HG02571 (cell line): Measurements from ENCODE around the gene CDH13.

Experiments
- ATAC-seq: cut with Tn5 transposase; IDR thresholded peaks from one replicate; pipeline ENCODE4 v1.9.1; 2021; ENCODE audit warnings: mild to moderate bottlenecking, moderate library complexity; ENCODE audit not compliant: unreplicated experiment

The CDH13 gene

DNA sequence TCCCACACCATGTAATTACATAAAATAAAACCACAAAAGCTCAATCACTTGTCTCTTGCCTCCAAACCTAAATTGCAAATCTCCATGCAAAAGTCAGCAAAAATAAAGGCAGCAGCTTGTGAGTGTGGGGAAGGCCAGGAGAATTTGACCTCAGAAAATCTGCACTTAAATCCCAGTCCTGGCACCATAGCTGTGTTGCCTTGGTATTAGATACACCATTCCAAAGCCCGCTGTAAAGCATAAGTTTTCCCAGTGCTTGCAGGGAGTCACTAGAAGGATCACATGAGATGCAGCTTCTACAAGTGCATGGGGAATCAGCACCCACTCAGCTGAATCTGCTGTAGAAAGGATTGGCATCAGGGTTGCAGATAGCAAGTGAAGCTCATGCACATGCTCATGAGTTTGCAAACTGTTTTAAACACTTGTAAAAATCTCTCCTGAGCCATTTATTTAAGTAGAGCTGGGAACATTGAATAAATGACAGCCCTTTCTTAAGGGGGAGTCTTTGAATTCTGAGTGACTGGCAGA lies 686.0 kb downstream of the CDH13 start:
- no peak for ATAC-seq

DNA sequence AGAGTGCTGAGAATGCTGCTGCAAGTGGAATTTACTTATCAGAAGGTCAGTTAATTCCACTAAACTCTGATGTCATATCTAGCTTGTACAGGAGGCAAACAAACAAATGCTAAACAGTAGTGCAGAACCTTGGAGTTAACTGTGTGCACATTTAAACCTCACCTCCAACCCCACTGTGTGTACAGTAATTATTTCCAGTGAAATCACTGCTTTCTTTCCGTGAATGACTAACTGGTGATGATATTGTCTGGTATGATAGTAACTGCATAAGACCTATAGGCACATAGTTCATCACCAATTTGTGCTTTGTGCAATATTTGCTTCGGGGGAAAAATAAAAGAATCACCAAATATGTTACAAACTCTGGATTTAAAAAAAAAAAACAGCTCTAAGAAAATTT lies 688.5 kb downstream of the CDH13 start:
- no peak for ATAC-seq

DNA sequence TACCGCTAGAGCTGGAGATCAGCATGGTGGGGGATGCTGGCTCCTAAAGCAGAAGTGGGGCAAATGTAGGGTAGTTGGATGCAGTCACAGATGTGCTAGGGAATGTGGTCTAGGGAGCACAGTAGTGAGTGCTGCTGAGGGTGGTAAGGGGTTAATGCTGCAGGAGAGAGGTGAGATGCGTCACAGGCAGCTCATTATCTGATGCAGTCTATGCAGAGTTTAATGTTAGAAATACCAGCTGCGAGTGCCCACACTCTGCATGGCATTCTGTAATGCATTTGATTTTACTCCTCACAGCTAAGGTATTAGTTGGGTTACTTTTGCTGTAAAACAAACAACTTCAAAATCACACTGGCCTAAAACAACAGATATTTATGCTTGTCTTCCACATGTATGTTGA lies 689.7 kb downstream of the CDH13 start:
- ATAC-seq: no peak

DNA sequence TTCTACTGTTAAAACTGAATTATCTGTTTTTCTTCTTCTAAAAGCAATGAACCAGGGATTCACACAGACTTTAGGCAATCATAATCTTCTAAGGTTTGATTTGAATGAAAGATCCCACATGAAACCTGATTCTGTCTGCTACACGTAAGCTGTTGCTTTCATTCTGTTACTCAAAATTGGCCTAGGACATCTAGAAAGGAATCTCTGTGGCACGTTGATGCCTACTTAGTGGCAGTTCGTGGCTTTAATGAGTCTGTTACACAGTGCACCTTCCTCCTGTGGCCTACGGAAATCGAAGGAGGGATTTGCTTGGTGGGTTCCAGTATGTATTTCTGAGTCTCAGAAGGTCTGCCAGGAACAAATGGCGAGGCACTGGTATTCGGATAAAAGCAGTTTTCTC lies 691.6 kb downstream of the CDH13 start:
- no peak for ATAC-seq

DNA sequence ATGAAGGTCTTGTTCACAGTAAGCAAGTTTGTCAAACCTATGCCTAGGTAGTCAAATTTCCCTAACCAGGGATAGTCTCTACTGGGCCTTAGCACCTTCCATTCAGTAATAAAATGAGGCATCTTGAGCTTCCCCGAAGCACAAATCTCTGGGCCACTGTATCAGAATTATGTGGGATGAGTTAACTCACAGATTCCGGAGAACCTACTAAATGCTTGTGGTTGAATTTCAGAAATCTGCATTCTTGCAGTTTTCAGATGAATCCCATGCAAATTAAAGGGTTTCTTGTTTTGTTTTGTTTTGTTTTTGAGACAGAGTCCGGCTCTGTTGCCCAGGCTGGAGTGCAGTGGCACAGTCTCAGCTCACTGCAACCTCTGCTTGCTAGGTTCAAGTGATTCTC lies 702.2 kb downstream of the CDH13 start:
- ATAC-seq: no peak

DNA sequence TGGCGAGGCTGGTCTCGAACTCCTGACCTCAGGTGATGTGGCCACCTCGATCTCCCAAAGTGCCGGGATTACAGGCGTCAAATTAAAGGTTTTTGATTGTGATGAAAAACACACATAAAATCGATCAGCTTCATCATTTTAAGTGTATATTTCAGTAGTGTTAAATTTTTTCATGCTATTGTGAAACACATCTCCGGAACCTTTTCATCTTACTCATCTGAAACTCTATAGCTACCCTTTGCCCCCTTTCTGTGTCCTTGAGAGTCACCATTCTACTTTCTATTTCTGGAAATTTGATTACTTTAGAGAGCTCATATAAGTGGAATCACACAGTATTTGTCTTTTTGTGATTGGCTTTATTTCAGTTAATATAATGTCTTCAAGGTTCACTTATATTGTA lies 702.7 kb downstream of the CDH13 start:
- ATAC-seq: no peak

DNA sequence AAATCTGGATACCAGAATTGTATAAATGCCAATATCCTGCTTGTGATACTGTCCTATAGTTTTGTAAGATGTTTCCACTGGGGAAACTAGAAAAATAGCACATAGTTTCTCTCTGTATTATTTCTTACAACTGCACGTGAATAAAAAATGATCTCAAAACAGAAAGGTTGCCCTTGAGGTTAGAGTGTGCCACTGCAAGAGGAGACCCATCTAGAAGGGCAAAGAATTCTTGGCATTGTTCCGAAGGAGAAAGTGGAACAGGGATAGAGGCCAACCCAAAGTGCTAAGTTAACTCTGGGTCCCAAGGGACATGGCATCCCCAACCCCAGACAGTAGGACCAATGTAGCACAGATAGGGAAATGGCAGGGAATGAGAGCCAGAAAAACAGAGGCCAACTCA lies 703.5 kb downstream of the CDH13 start:
- no peak for ATAC-seq

DNA sequence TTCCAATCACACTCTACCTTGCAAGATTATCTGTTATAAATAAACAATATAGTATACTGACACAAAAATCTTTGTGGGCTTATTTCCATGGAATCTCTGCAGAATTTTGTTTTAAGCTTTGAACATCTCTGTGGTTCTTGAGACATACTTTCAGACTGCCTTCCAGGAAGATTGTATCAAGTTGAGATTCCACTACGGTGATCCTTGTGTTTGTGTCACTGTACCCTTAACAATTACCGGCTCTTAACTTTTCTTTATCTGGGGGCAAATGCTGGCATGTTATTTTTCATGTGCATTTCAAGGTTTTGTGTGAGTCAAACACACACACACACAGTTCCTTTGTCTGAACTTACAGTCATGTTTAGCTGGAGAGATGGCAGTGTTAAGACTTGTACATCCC lies 708.3 kb downstream of the CDH13 start:
- no peak for ATAC-seq

DNA sequence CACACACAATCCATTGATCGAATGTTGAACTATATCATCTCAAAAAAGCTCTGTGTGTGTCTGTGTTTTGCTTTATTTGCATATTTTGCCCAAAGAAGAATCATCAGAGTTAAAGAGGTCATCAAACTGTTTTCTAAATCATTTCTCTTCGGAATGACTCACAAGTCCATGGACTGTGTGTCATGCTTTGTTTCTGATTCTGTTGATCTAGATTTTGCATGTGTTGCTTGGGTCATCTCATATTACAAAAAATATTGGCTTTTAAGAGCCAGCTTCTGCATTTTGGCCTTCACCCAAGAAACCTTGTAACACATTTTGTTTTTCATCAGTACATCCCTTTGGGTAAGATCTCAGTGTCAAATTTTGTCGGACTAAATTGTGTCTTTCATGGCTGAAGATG lies 709.8 kb downstream of the CDH13 start:
- ATAC-seq: no peak

DNA sequence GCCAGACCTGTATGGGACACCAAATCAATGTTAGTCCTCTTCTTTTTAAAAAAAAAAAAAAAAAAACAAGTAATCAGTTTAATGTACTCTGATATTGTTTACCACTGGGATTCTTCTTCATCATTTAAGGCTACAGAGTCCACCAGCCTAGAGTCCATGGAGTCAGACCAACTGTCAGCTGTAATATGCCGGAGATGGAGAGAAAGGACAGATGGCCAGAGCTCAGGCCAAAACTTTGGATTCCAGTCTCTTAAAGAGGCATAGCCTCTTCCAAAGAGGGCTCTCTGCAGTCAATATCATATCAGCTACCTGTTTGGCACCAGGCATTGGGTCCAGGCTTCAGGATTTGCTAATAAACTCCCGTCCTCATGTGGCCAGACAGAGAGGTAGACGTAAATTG lies 711.4 kb downstream of the CDH13 start:
- ATAC-seq: no peak

DNA sequence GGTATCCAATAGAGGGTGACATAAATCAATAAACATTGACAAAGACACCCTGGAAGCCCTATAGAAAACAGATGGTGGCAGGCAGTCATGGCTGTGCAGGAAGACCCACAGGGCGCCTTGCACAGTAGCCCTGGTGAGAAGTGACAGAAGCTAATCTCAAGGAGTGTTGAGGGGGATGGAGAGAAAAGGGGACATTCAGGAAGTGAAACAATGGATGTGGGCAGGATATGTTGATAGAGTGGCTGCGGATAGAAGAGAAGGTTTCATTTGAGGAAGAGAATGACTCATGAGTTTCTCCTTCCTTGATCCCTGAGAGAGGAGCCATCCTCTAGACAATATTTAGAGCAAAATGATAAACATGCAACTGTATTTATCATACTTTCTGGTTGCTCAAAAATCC lies 712.2 kb downstream of the CDH13 start:
- ATAC-seq: no peak

DNA sequence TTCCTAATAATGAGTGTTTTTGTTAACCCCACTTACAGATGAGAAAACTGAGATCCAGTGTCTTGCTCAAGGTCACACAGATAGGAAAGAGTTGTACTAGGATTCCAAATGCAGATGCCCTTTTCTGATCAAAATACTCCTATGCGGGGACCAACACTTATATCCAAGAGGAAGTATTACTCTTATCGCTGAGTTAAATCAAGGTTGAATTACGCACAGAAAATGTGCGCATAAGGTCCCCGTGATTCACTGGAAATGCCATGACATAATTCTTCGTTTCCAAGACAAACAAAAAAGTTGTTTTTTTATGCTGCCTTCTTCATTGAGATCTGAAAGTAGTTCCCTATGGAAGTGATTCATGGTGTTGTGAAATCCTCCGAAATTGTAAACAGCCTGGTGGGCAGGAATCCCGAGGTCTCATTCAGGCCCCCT lies 717.2 kb downstream of the CDH13 start:
- no peak for ATAC-seq

DNA sequence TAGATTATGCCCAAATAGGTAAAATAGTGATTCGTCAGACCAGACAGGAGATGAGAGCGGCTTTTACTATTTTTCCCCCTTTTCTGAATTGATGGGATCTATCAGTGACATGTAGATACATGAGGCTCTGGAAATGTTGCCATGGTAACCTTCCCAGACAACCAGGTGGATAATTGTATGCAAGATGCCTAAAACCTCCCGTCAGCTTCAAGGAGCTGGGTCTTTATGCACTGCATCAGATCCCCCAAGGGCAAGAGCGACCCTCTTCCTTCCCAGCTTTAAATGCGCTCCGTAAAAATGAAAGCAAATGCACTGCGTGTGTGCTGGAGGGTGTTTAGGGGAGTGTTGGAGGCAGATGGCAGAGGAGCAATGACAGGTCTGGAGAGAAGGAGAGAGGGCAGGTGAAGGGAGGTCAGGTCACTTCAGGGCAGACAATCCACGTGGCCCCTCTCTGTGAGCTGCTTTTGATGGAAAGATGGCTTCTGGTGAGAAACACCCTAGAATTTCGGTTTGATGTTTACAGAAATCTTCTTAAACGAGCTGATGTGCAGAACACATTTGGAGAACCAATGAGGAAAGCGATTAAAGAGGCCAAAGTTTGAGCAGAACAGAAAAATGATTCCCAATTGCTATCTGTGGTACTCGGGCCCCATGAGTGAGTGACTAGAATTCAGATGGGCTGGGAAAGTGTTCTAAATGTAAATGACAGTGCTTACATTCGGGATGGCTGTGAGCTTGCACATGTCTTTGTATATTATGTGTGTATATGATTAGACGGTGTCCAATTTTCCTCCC lies 719.3 kb downstream of the CDH13 start:
- no peak for ATAC-seq

DNA sequence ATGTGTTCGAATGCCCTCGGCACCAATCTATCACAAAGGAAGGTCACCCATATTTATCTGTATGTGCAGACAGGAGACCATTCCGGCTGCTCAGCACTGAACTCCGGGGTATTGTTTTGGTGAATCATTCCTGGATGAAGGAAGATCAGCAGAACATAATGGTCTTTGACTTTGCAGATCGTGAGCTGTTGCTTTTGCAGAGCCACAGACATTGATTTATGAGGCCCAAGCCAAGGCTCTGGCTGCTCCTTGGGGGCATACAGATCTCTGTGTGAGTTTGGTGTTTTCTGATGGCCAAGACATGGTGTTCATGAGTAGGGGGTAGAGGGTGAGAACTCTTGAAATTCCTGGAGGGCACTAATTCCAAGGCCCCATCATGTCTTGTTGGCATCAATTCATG lies 722.2 kb downstream of the CDH13 start:
- no peak for ATAC-seq

DNA sequence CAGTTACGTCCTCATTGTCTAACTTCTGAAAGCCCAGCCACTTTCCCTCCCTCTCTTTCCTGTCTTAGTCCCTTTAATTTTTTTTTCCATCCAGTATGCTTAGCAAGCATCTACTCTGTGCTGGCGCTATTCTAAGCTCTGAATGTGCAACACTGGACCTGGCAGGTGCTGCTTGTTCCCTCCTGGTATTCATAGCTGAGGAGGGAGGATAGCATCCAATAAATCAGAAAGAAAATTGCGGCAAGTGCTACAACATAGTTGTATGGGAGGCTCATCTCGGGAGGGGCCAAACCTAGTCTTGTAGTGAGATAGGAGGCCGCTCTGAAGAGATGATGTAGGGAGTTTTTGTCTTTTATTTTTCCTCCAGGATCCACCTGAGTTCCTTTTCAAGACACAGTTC lies 723.7 kb downstream of the CDH13 start:
- no peak for ATAC-seq

DNA sequence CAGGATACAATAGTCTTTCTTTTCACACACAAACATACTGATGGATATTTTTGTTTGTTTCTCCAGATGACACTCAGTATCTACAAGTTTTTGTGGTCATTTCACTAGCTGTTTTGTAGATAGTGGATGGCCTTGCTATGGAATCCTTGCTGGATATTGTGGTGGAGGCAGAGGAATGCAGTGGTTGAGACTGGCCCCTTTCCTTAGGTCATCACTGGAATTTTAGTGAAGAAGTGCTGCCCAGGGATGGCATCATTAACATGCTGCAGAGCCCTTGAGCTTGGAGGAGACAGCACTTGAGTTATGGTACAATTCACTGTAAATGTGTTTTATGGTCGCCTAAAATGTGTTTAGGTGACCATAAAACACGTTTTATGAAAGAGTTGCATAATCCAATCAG lies 725.1 kb downstream of the CDH13 start:
- ATAC-seq: no peak

DNA sequence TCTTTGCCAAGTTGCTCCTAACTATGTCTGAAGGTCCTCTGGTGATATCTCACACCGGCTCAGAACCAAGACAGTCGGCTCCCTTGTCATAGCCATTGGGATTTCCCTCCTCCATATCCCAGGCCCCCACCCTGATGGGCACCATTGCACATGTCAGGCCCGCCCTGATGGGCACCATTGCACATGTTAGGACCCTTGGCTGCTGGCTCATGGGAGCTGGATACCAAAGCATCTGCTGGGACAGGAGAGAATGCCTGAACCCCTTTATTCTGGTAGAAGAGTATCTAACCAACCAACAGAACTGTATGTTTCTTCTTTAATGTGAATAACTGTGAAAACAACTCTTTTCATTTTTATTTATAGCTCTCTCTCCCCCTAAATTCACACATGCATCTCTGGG lies 726.5 kb downstream of the CDH13 start:
- no peak for ATAC-seq

DNA sequence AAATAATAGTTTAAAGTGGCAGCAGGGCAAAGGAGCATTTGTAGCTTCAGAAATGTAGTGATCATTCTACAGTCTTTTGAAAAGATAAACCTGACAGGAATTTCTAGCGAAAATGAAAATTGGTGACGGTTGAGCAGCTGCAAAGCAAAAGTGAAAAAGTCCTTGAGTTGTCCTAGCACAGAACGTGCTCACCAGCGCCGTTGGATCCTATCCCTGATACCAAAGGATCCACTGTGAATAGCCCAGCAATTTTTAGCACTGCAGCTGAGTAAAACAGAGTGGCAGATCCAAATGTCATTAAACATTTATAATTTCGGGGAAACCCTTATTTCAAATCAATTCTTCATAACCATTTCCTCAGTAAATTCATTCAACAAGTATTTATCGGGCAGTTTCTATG lies 727.2 kb downstream of the CDH13 start:
- ATAC-seq: no peak

DNA sequence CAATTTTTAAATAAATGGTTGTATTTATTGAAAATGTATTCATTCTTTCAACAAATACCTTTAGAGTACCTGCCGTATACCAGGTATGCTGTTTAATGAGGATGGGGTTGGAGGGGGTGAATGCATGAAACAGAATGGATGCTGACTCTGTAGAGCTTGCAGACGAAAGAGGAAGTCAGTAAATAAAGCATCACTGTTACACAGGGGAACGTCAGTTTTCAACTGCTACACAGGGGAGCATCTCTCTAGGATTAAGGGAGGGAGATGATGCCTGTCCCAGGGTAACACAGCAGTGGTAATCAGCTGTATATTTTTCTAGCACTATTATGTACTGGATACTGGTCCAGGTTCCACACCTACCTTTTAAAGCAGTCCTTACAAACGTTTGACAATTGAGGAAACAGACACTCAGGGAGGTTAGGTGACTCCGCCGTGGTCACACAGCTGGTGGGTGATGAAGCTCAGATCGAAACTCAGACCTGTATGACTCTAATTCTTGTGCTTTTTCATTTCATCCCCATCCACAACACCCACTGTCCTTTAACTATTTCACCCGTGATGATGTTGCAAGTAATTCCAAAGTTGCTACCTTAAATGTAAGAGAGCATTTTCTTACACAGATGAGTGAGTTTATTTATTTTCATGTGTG lies 728.9 kb downstream of the CDH13 start:
- no peak for ATAC-seq

DNA sequence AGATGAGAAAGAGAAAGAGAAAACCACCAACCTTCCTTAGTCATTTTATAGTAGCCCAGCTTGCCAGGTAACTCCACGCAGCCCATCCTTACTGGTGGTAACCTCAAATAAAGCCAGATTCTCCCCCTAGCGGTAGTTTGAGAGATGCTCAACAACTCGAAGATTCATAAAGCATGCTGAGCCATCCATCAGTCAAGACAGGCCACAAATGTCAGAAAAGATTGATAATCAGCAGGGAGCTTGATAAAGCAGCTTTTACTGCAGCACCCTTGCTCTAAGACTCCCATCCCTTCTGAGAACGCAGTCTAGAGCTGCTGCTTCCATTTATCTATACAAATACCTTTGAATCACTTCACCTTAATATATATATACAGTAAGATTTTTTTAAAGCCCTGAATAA lies 729.5 kb downstream of the CDH13 start:
- no peak for ATAC-seq

DNA sequence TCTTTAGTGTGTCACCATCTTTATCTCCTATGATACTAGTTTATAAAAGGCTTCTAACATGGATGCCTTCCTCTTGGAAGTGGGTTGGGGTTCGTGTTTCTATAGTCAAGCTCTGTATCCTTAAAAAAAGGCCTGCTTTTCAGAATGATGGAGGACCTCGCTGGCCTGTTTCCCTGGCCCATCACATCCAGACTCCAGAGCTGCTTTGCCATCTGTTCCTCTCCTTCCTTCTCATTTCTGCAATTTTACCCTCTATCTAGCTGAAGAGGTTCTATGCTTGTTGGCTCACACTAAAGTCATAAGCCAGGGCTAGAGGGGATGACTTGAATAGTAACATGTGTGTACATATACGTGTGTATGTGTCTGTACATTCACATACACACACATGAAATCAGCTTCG lies 730.2 kb downstream of the CDH13 start:
- ATAC-seq: no peak

DNA sequence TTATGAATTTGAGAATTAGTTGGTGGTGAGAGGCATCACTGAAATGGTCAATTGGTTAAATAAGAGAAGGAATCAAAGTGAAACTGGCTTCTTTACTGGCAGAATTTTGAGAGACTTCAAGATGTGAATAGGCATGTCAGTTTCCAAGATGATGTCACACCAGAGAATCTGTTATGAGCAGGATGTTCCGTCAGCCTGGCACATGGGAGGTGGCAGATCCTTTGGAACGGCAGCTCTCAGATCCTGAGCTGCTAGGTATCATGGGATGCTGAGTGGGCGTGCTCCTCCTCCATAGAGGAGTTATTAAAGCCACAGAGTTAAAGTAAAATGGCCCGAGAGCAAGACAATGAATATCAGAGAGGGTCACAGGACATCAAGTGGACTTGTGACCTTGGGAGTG lies 736.8 kb downstream of the CDH13 start:
- no peak for ATAC-seq

DNA sequence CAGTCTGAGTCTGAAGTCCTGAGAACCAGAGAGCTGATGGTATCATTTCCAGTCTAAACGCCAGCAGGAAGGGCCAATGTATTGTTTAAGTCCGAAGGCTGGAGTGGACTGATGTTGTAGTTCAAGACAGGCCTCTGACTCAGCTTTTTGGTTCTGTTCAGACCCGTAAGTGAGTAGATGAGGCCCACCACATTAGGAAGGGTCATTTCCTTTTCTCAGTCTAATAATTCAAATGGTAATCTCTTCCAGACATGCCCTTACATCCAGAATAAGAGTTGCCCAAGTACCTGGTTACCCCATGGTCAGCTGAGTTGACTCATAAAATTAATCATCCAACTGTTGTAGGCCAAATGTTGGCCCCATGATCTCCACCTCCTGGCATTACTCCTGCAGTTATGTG lies 738.4 kb downstream of the CDH13 start:
- no peak for ATAC-seq
